Endothelial cell of umbilical vein (primary cell): ENCODE data around the gene ATRIP. TPM values are rescaled to one million over a fixed set of nuclear protein-coding genes. Genes with fewer than 3 reads are reported as not detected.

Experiments used
- BruUV-seq: library from RNA; stranded (reverse); fragments of 400-500 nt; replicated peaks from 2 replicates; lab custom pipeline; 2021; lab: Mats Ljungman, UMichigan
- CTCF ChIA-PET: fragments of 300-600, 350-600 bp; sonication (Branson Sonifier 250); formaldehyde crosslinking; loops from one replicate; lab custom pipeline; 2021; ENCODE audit warnings: antibody characterized with exemption, inconsistent platforms; lab: Charles Lee
- POLR2A ChIA-PET: fragments of 300-600, 350-600 bp; sonication (Branson Sonifier 250); formaldehyde crosslinking; loops from one replicate; lab custom pipeline; 2021; ENCODE audit warnings: antibody characterized with exemption, inconsistent platforms; lab: Charles Lee
- DNase-seq: peaks from one replicate; pipeline ENCODE4 v3.0.0-alpha.2; 2011; ENCODE audit warnings: low read depth, low spot score
- FAIRE-seq: peaks from 2 replicates; lab custom pipeline; 2011; peaks lifted over from hg19 to GRCh38; lab: Jason Lieb, UNC
- H2AFZ ChIP-seq: 2 replicates; pipeline ENCODE4 v1.6.0; 2012; ENCODE audit warnings: low read depth, low read length, control low read depth, inconsistent platforms
- H3K27ac ChIP-seq: 2 replicates; pipeline ENCODE4 v1.5.1; 2011; ENCODE audit warnings: low read depth, mild to moderate bottlenecking, control low read depth, low read length, moderate library complexity; ENCODE audit not compliant: insufficient read depth
- H3K27me3 ChIP-seq, 2 experiments: 2 replicates each; pipeline versions ENCODE4 v1.6.0 to v1.6.1; 2011; ENCODE audit warnings: low read length in 2 of 2, mixed read lengths in 1 of 2; ENCODE audit not compliant: control insufficient read depth in 2 of 2, insufficient read depth in 2 of 2
- H3K36me3 ChIP-seq, 2 experiments: 2 replicates in 1 of 2; 3 replicates in 1 of 2; pipeline ENCODE4 v1.5.1; 2011; ENCODE audit warnings: low read length in 2 of 2, mild to moderate bottlenecking in 1 of 2, moderate library complexity in 1 of 2; ENCODE audit not compliant: control insufficient read depth in 2 of 2, insufficient read depth in 2 of 2; ENCODE audit errors: extremely low read depth in 1 of 2
- H3K4me1 ChIP-seq: 3 replicates; pipeline ENCODE4 v1.5.1; 2011; ENCODE audit warnings: mild to moderate bottlenecking, low read length; ENCODE audit not compliant: control insufficient read depth, insufficient read depth; ENCODE audit errors: extremely low read depth
- H3K4me2 ChIP-seq: 2 replicates; pipeline ENCODE4 v1.6.1; 2011; ENCODE audit warnings: low read length, control low read depth, mixed read lengths; ENCODE audit not compliant: insufficient read depth
- H3K4me3 ChIP-seq, 3 experiments: fragments of 200-600 bp in 1 of 3; sonication (generic), shearing (Covaris generic) in 1 of 3; replicated peaks in 1 of 3; 2 replicates each; pipeline ENCODE4 v1.5.1; 2011 to 2016; ENCODE audit warnings: control low read depth in 3 of 3, low read length in 3 of 3, mild to moderate bottlenecking in 2 of 3, inconsistent platforms in 1 of 3, low read depth in 1 of 3, moderate library complexity in 1 of 3; ENCODE audit not compliant: insufficient read depth in 1 of 3
- H3K79me2 ChIP-seq: 2 replicates; pipeline ENCODE4 v1.6.0; 2012; ENCODE audit warnings: low read length, inconsistent platforms; ENCODE audit not compliant: control insufficient read depth, insufficient read depth
- H3K9ac ChIP-seq: replicated peaks from 2 replicates; pipeline ENCODE3; 2011; ENCODE audit warnings: low read length, control low read depth; ENCODE audit not compliant: insufficient read depth; ENCODE audit errors: extremely low read depth
- H3K9me1 ChIP-seq: replicated peaks from 3 replicates; pipeline ENCODE4 v1.6.0; 2011; ENCODE audit warnings: mild to moderate bottlenecking, low read length; ENCODE audit not compliant: control insufficient read depth, insufficient read depth; ENCODE audit errors: extremely low read depth
- H3K9me3 ChIP-seq: replicated peaks from 2 replicates; pipeline ENCODE4 v1.5.1; 2012; ENCODE audit warnings: low read length, inconsistent platforms; ENCODE audit not compliant: control insufficient read depth, insufficient read depth
- H4K20me1 ChIP-seq: replicated peaks from 2 replicates; pipeline ENCODE3; 2011; ENCODE audit warnings: mild to moderate bottlenecking, low read length; ENCODE audit not compliant: control insufficient read depth, insufficient read depth; ENCODE audit errors: extremely low read depth
- CTCF ChIP-seq, 2 donors: IDR thresholded peaks; 1 replicate in 1 of 2; 2 replicates in 1 of 2; pipeline ENCODE4 v1.5.1; 2011; ENCODE audit warnings: low read length in 2 of 2, mild to moderate bottlenecking in 2 of 2, moderate library complexity in 2 of 2, control low read depth in 1 of 2, inconsistent platforms in 1 of 2, low read depth in 1 of 2; ENCODE audit not compliant: insufficient read depth in 1 of 2; ENCODE audit errors: extremely low read depth in 1 of 2
- EZH2 ChIP-seq: IDR thresholded peaks from 2 replicates; pipeline ENCODE4 v1.6.1; 2012; ENCODE audit warnings: borderline replicate concordance, low read depth, mild to moderate bottlenecking, moderate library complexity, low read length, inconsistent platforms; ENCODE audit not compliant: severe bottlenecking
- FOS ChIP-seq: IDR thresholded peaks from 2 replicates; pipeline ENCODE4 v1.6.1; 2011; ENCODE audit warnings: mild to moderate bottlenecking, low read length, moderate library complexity, borderline replicate concordance; ENCODE audit not compliant: insufficient read depth
- GATA2 ChIP-seq: IDR thresholded peaks from 2 replicates; pipeline ENCODE4 v1.7.0; 2011; ENCODE audit warnings: low read depth, mild to moderate bottlenecking, moderate library complexity, mixed read lengths, low read length; ENCODE audit not compliant: insufficient read length, insufficient read depth
- JUN ChIP-seq: IDR thresholded peaks from 2 replicates; pipeline ENCODE4 v1.6.1; 2011; ENCODE audit warnings: borderline replicate concordance, low read depth; ENCODE audit not compliant: insufficient read length, insufficient read depth
- MYC ChIP-seq: IDR thresholded peaks from one replicate; pipeline ENCODE4 v1.6.1; 2011; ENCODE audit warnings: mild to moderate bottlenecking, low read depth, low read length
- POLR2A ChIP-seq: IDR thresholded peaks from 2 replicates; pipeline ENCODE4 v1.6.1; 2012; ENCODE audit warnings: low read depth, mild to moderate bottlenecking, control low read depth, low read length
- POLR2AphosphoS5 ChIP-seq: IDR thresholded peaks from 2 replicates; pipeline ENCODE4 v1.6.1; 2012; ENCODE audit warnings: low read depth, mild to moderate bottlenecking, control low read depth, low read length, moderate library complexity; ENCODE audit not compliant: insufficient read depth
- dilution Hi-C: fragments of 300-500 bp; cut with MboI; formaldehyde crosslinking; loops from one replicate; pipeline ENCODE4 v1.15.0; 2019; ENCODE audit warnings: low sequenced_read_pairs; ENCODE audit not compliant: extremely low pct_ligation_motif_present
- intact Hi-C: fragments of 100-400 bp; cut with micrococcal nuclease; formaldehyde crosslinking; loops from one replicate; pipeline ENCODE4 v1.10.0; 2022
- polyA plus RNA-seq, 4 experiments: library from polyadenylated mRNA; depleted of rRNA in 3 of 4; stranded (reverse) in 3 of 4; unstranded in 1 of 4; fragments of >200 nt; gene quantifications; 2 replicates each; pipeline versions ENCODE4 v1.2.1 to v1.2.3, GENCODE V29; 2011 to 2012; ENCODE audit warnings: missing spikeins in 1 of 4
- total RNA-seq: library from RNA; stranded (reverse); gene quantifications from 2 replicates; pipeline ENCODE4 v1.2.3, GENCODE V29; 2021
- TF ChIP-seq, protein P1 (sequence below): IDR thresholded peaks from 2 replicates; pipeline ENCODE4 v1.6.1; 2011; ENCODE audit not compliant: insufficient read depth, insufficient read length

The ATRIP gene
- total and polyA plus RNA-seq, 2 donors (not counting 3 experiments of a cell fraction or from before 2014, with no cell fraction given), result 10.6 to 14.7 TPM

- dilution Hi-C loops, result no loop called here
- POLR2A ChIA-PET, result no interaction called here
- no TSS peak for BruUV-seq
Observed at GRCh38 chr3:48416546-48416945, 30.0 kb upstream of the ATRIP start.

DNA sequence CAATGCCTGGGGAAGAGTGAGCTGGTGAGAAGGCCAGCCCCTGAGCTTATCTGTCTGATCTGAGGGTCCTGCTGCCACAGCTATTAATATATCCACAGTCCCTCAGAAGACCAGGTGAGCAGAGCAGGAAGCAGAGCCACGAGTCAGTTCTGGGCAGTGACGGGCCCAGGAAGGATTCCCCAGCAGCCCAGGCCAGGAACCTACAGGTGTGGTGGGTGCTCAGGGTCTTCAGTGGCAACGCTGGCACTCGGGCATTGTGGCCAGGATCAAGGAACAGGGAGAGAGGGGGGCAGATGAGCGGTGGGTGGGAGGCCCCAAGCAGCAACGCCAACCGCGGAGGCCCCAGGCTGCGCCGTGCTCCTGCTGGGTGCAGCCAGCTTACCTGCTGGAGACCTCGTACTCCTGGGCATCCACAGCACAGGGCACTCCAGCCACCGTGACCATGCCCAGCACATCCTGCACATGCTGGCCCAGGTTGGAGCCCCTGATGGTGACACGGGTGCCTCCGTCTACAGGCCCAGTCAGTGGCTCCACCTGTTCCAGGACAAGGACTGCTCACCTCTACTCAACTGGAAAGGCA, 28.9 kb upstream of the ATRIP start:
- Histone ChIP-seq H3K9ac (no peak overlapping the region), H2AFZ (no peak overlapping the region), H3K27me3 (no peaks in the 10 kb centered on the region), H3K9me1 (no peaks in the 10 kb centered on the region), H3K27ac (no peak overlapping the region), H3K79me2 (no peaks in the 10 kb centered on the region), H3K4me1 (no peaks in the 10 kb centered on the region), H3K4me2 (no peak overlapping the region), H4K20me1 (no peaks in the 10 kb centered on the region), H3K4me3 (no peak overlapping the region), H3K9me3 (no peaks in the 10 kb centered on the region), H3K36me3 (peaks cover 0 to 20% of the 10 kb centered on the region in 2 experiments)
- ChIA-PET CTCF (interaction anchor here (0.8 to 4.0 kb wide), 2 partner anchors 17 to 18 kb away, joined by 3 to 46 read pairs; no protein-coding TSS in a partner anchor), POLR2A (no interaction called here)
- BruUV-seq, result no TSS peak
- TF ChIP-seq, protein P1, sequence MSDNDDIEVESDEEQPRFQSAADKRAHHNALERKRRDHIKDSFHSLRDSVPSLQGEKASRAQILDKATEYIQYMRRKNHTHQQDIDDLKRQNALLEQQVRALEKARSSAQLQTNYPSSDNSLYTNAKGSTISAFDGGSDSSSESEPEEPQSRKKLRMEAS, result no peak
- TF ChIP-seq POLR2AphosphoS5 (no peak), MYC (no peak), FOS (no peak), CTCF (IDR thresholded peaks at IDR 0.05; ENCODE audit: extremely low read depth in 1 of 2, insufficient read depth in 1 of 2, low read depth in 1 of 2, low read length in 2 of 2) (no peak), POLR2A (no peak), EZH2 (no peak), GATA2 (no peak), JUN (no peak)
- intact Hi-C loops (no loop called here), dilution Hi-C loops (no loop called here)
- no peak for FAIRE-seq
- no peak for DNase-seq

More at GRCh38 chr3:48416546-48416945, 30.0 kb upstream of the ATRIP start:
- TF ChIP-seq POLR2AphosphoS5, result no peak
- H3K27ac ChIP-seq, result no peak overlapping the region
- intact Hi-C loops, result no loop called here
- H2AFZ ChIP-seq, result no peak overlapping the region
- peaks cover 0 to 25% of the 10 kb centered on the region in 2 experiments for H3K36me3 ChIP-seq
- no peak for FAIRE-seq
- no peak for DNase-seq
- no peaks in the 10 kb centered on the region for H3K79me2 ChIP-seq
- H3K4me3 ChIP-seq, result no peak overlapping the region
- H3K4me1 ChIP-seq, result no peaks in the 10 kb centered on the region
- no peaks in the 10 kb centered on the region for H3K9me3 ChIP-seq
- no peak overlapping the region for H3K9ac ChIP-seq
- H3K4me2 ChIP-seq, result no peak overlapping the region
- no peaks in the 10 kb centered on the region for H4K20me1 ChIP-seq
- no peaks in the 10 kb centered on the region for H3K27me3 ChIP-seq
- CTCF ChIA-PET, result interaction anchor here (0.8 to 4.0 kb wide), 3 partner anchors 16 to 19 kb away, joined by 3 to 46 read pairs (median 5); no protein-coding TSS in a partner anchor
- H3K9me1 ChIP-seq, result no peaks in the 10 kb centered on the region
